Lower leg skin (tissue), 3 donors: ENCODE data around the gene GRIN2A.

Experiments
- POLR2A ChIP-seq, 2 donors: fragments of 450-650 bp; IDR thresholded peaks; one replicate each; pipeline ENCODE4 v1.6.1; 2016 to 2017; ENCODE audit warnings: antibody characterized with exemption in 2 of 2, mild to moderate bottlenecking in 1 of 2, moderate library complexity in 1 of 2
- TF ChIP-seq, protein P1 (sequence below), 3 donors: fragments of 450-650 bp; IDR thresholded peaks; one replicate each; pipeline ENCODE4 v1.5.1; 2016; ENCODE audit warnings: antibody characterized with exemption in 3 of 3, mild to moderate bottlenecking in 3 of 3, moderate library complexity in 2 of 3

DNA sequence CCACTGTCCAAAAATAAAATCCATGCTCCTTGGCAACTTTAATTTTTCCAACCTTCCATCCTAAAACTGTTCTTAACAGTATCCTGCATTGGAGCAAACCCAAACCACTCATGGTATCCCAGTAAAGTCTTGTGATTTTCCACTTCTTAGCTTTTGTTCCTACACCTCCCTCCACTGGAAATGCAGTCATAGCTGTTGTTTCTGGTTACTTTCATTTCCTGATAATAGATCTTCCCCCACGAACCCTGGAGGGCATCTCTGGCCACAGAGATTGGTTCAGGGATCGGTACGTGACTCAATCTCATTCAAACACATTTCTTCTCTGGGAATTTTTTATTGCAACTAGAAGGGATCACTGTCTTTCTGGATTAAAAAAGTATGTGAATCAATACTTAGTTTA lies 276.0 kb downstream of the GRIN2A start:
- TF ChIP-seq, protein P1, sequence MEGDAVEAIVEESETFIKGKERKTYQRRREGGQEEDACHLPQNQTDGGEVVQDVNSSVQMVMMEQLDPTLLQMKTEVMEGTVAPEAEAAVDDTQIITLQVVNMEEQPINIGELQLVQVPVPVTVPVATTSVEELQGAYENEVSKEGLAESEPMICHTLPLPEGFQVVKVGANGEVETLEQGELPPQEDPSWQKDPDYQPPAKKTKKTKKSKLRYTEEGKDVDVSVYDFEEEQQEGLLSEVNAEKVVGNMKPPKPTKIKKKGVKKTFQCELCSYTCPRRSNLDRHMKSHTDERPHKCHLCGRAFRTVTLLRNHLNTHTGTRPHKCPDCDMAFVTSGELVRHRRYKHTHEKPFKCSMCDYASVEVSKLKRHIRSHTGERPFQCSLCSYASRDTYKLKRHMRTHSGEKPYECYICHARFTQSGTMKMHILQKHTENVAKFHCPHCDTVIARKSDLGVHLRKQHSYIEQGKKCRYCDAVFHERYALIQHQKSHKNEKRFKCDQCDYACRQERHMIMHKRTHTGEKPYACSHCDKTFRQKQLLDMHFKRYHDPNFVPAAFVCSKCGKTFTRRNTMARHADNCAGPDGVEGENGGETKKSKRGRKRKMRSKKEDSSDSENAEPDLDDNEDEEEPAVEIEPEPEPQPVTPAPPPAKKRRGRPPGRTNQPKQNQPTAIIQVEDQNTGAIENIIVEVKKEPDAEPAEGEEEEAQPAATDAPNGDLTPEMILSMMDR (IDR thresholded peaks at IDR 0.05) = no peak
- TF ChIP-seq POLR2A (IDR thresholded peaks at IDR 0.05) = no peak
